IMR-90 (cell line): ENCODE measurements around the gene RHOT1.

Experiments
- CTCF ChIP-seq: conservative IDR thresholded peaks from 2 replicates; pipeline ENCODE4 v1.5.1; 2012; ENCODE audit warnings: mild to moderate bottlenecking, low read depth, low read length, improper control_type of control experiment
- ELK1 ChIP-seq: fragments of 150-350 bp; IDR thresholded peaks from 2 replicates; pipeline ENCODE4 v1.6.1; 2016; ENCODE audit warnings: low read depth, mild to moderate bottlenecking, low read length, moderate library complexity, borderline replicate concordance
- MAZ ChIP-seq: IDR thresholded peaks from 2 replicates; pipeline ENCODE4 v1.6.1; 2012; ENCODE audit warnings: low read depth, mild to moderate bottlenecking, low read length, improper control_type of control experiment, moderate library complexity, borderline replicate concordance
- POLR2A ChIP-seq: IDR thresholded peaks from 2 replicates; pipeline ENCODE4 v1.6.1; 2012; ENCODE audit warnings: mild to moderate bottlenecking, low read depth, low read length
- RFX5 ChIP-seq: IDR thresholded peaks from 2 replicates; pipeline ENCODE4 v1.8.0; 2012; ENCODE audit warnings: low read depth, mild to moderate bottlenecking, low read length, moderate library complexity

GRCh38 chr17:32159586-32160438 is 17.5 kb downstream of the RHOT1 start:
- no peak for TF ChIP-seq CTCF
- TF ChIP-seq RFX5 = no peak
- TF ChIP-seq POLR2A = no peak
- TF ChIP-seq MAZ = no peak
- no peak for TF ChIP-seq ELK1
